CD4-positive, CD25-positive, alpha-beta regulatory T cell (primary cell): ENCODE measurements around the gene STOML2. TPM values are rescaled to one million over a fixed set of nuclear protein-coding genes. Genes with fewer than 3 reads are reported as not detected.

Source experiments
- ATAC-seq, 2 donors: fragments of 150-1000 bp; cut with Tn5 transposase; one replicate each; pipeline ENCODE4 v1.10.0; 2021; ENCODE audit warnings: low read depth in 2 of 2, moderate number of reproducible peaks in 2 of 2, moderate library complexity in 1 of 2
- DNase-seq, 3 donors: peaks; one replicate each; pipeline versions ENCODE4 v3.0.0 to v3.0.0-alpha.2; 2012 to 2022; ENCODE audit warnings: mixed read lengths in 1 of 3
- H3K27ac ChIP-seq: one replicate; pipeline ENCODE4 v1.7.0; 2013; ENCODE audit warnings: mild to moderate bottlenecking, low read length; ENCODE audit not compliant: insufficient read depth, poor library complexity, severe bottlenecking
- H3K27me3 ChIP-seq: one replicate; pipeline ENCODE4 v1.7.0; 2013; ENCODE audit warnings: low read length; ENCODE audit not compliant: control insufficient read depth, insufficient read depth
- H3K36me3 ChIP-seq: one replicate; pipeline ENCODE4 v1.7.0; 2013; ENCODE audit warnings: mild to moderate bottlenecking, low read length, moderate library complexity; ENCODE audit not compliant: control insufficient read depth, insufficient read depth
- H3K4me1 ChIP-seq: 2 replicates; pipeline ENCODE4 v1.7.0; 2013; ENCODE audit warnings: mild to moderate bottlenecking, low read length; ENCODE audit not compliant: insufficient read depth, control insufficient read depth, poor library complexity, severe bottlenecking
- H3K4me3 ChIP-seq: one replicate; pipeline ENCODE4 v1.7.0; 2013; ENCODE audit warnings: low read depth, mild to moderate bottlenecking, low read length, moderate library complexity
- H3K9me3 ChIP-seq, 2 experiments: 1 replicate in 1 of 2; 2 replicates in 1 of 2; pipeline ENCODE4 v1.7.0; 2013; ENCODE audit warnings: low read length in 2 of 2, mild to moderate bottlenecking in 1 of 2, moderate library complexity in 1 of 2; ENCODE audit not compliant: control insufficient read depth in 2 of 2
- H3K27ac Mint-ChIP-seq, 3 donors: one replicate each; pipeline ENCODE4 v1.8.0; 2020 to 2022; ENCODE audit warnings: mild to moderate bottlenecking in 3 of 3, mixed read lengths in 3 of 3, moderate library complexity in 2 of 3
- H3K27me3 Mint-ChIP-seq: one replicate; pipeline ENCODE4 v1.8.0; 2022; ENCODE audit warnings: mild to moderate bottlenecking, mixed read lengths
- H3K36me3 Mint-ChIP-seq: one replicate; pipeline ENCODE4 v1.8.0; 2020; ENCODE audit warnings: mixed read lengths
- H3K4me1 Mint-ChIP-seq, 4 donors: one replicate each; pipeline ENCODE4 v1.8.0; 2020 to 2022; ENCODE audit warnings: mixed read lengths in 4 of 4, mild to moderate bottlenecking in 1 of 4
- H3K4me3 Mint-ChIP-seq, 4 donors: one replicate each; pipeline ENCODE4 v1.8.0; 2020 to 2022; ENCODE audit warnings: mild to moderate bottlenecking in 4 of 4, mixed read lengths in 4 of 4, moderate library complexity in 3 of 4
- H3K9me3 Mint-ChIP-seq, 7 donors: one replicate each; pipeline ENCODE4 v1.8.0; 2020 to 2022; ENCODE audit warnings: mixed read lengths in 7 of 7, mild to moderate bottlenecking in 3 of 7, moderate library complexity in 2 of 7
- polyA plus RNA-seq, 4 donors: library from polyadenylated mRNA; unstranded; fragments of 300-500 nt; fragmentation: Illumina TruSeq; gene quantifications; one replicate each; pipeline ENCODE4 v1.2.3, GENCODE V29; 2021
- total RNA-seq: library from RNA; stranded (reverse); gene quantifications from one replicate; pipeline ENCODE4 v1.2.3, GENCODE V29; 2022

Gene STOML2
- total and polyA plus RNA-seq, 5 donors from 2014 or later = 35.7 to 107 (median 92.0) TPM

GRCh38 chr9:35116898-35117551 lies 14.1 kb upstream of the STOML2 start:
- Mint-ChIP-seq H3K27me3 (peaks cover 14% of the 10 kb centered on the region), H3K36me3 (no peaks in the 10 kb centered on the region), H3K4me3 (peak overlapping the region; percentile 92 to 98 (median 96)), H3K4me1 (peaks cover 5 to 48% (median 36%) of the 10 kb centered on the region in 4 donors), H3K9me3 (no peaks in the 10 kb centered on the region), H3K27ac (peak overlapping the region; percentile 67 to 97 (median 89))
- Histone ChIP-seq H3K4me3 (peak overlapping the region; percentile 85), H3K27me3 (peaks cover 2% of the 10 kb centered on the region), H3K9me3 (no peaks in the 10 kb centered on the region), H3K4me1 (peaks cover 36% of the 10 kb centered on the region), H3K27ac (peak overlapping the region; percentile 92), H3K36me3 (no peaks in the 10 kb centered on the region)
- peak; percentile 83 to 93 (median 89) for DNase-seq
- ATAC-seq = peak; percentile 70 to 72

- Mint-ChIP-seq H3K4me3 (peak overlapping the region; percentile 92 to 98 (median 96)), H3K9me3 (no peaks in the 10 kb centered on the region), H3K27me3 (peaks cover 14% of the 10 kb centered on the region), H3K27ac (peak overlapping the region; percentile 83 to 97 (median 89)), H3K4me1 (peaks cover 5 to 53% (median 41%) of the 10 kb centered on the region in 4 donors), H3K36me3 (no peaks in the 10 kb centered on the region)
- H3K27me3 ChIP-seq = peaks cover 2% of the 10 kb centered on the region
- H3K27ac ChIP-seq = peak overlapping the region; percentile 92
- H3K36me3 ChIP-seq = no peaks in the 10 kb centered on the region
- H3K4me1 ChIP-seq = peaks cover 41% of the 10 kb centered on the region
- no peaks in the 10 kb centered on the region for H3K9me3 ChIP-seq
- H3K4me3 ChIP-seq = peak overlapping the region; percentile 85
- DNase-seq (no peak), ATAC-seq (no peak)
These were observed 13.6 kb upstream of the STOML2 start for GRCh38 chr9:35116539-35116897.

DNA sequence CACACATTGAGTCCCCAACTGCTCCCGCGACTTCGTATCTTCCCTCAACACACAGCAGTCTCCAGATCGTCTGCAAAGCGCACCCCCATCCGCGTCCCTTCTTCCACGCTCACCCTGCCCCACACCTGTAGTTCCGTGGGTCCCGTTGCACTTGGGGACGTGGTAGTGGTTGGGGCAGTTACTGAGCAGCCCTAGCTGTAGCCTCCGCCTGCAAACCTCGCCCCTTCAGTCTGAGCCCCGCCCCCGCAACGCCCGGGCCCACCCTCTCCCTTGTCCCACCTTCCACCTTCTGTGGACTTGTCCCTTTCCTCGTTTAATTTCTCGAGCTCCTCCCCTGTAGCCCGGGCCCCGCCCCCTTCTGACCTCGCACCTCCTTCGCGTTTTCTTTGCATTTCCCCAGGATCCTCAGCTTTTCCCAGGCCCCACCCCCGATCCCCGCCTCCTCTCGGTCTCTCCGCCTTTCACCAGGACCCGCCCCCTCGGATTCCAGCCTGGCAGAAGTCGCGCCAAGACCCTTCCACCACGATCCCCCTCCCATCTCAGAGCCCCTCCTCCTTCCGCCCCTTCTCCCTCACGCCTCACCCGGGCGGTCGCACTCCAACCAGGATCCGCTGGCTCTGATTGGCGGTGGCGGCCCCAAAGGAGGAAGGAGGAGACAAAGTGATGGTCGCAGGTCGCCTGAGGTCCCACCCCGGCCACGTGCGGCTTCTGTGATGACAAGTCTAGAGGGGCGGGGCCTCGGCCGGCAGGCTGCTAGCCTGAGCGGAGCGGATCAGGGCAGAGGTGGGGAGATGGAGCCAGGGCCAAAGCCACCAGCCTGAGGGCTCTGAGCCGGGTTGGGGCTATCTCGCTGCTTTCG lies 13.0 kb upstream of the STOML2 start, which contains the start of gene ATOSB:
ATOSB (minus strand) TSS at position 183 of the 859 bp plus-strand sequence. CDS start 7,588 bp downstream, outside the sequence.
- H3K4me1 ChIP-seq = peaks cover 45% of the 10 kb centered on the region
- peak within 1 kb of the TSS; percentile 92 for H3K27ac ChIP-seq
- Mint-ChIP-seq H3K4me3 (peak within 1 kb of the TSS; percentile 92 to 98 (median 96)), H3K36me3 (no peaks in the 10 kb centered on the region), H3K4me1 (peaks cover 5 to 58% (median 45%) of the 10 kb centered on the region in 4 donors), H3K27ac (peak within 1 kb of the TSS; percentile 89 to 97 (median 93)), H3K27me3 (peaks cover 12% of the 10 kb centered on the region), H3K9me3 (no peaks in the 10 kb centered on the region)
- no peaks in the 10 kb centered on the region for H3K36me3 ChIP-seq
- DNase-seq (peak; percentile 89 to 97 (median 94)), ATAC-seq (peak; percentile 64 to 68)
- H3K27me3 ChIP-seq = no peaks in the 10 kb centered on the region
- no peaks in the 10 kb centered on the region for H3K9me3 ChIP-seq
- H3K4me3 ChIP-seq = peak within 1 kb of the TSS; percentile 85

DNA sequence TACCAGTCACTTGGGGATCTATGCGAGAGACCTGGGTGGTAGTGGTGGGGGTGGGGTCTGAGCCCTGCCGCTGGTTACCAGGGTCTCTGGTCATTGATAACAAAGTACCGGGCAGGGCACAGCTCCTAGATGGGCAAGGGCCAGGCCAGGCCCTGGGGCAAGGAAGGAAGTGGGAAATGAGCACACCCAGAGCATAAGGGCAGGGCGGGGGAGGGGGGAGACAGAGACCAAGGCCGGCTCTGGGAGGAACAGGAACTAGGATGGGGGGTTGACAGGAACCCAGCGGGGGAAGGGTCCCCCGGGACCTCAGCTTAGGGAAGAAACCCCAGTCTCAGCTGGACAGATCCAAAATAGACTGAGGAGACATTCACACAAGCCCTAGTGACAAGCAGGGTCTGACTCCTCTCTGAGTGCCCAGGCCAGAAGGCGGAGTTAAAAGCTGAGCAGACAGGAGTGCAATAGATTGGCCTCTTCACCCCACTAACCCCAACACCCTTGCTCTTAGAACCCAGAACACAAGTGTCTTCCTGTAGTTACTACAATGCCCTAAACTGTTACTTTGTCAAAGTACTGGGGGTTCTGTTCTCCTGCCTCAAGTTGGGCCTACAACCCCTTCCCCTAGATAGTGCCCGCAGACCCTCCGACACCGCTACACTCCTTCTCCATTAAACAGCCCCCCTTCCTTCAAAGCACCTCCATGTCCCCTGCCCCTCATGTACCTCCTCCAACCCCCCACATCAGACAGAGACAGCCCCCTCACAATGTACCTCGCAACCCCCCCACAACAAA lies 12.1 kb upstream of the STOML2 start:
- ATAC-seq (no peak), DNase-seq (peak in 2 of 3 donors; percentile 26 to 71)
- H3K27me3 Mint-ChIP-seq = peaks cover 4% of the 10 kb centered on the region
- Histone ChIP-seq H3K27ac (peak overlapping the region; percentile 92), H3K4me1 (peaks cover 51% of the 10 kb centered on the region), H3K36me3 (no peaks in the 10 kb centered on the region), H3K27me3 (no peaks in the 10 kb centered on the region), H3K9me3 (no peaks in the 10 kb centered on the region), H3K4me3 (peak overlapping the region; percentile 85)
- peak overlapping the region; percentile 89 to 97 (median 93) for H3K27ac Mint-ChIP-seq
- H3K9me3 Mint-ChIP-seq = no peaks in the 10 kb centered on the region
- H3K4me3 Mint-ChIP-seq = peak overlapping the region; percentile 92 to 98 (median 96)
- peaks cover 5 to 67% (median 49%) of the 10 kb centered on the region in 4 donors for H3K4me1 Mint-ChIP-seq
- no peaks in the 10 kb centered on the region for H3K36me3 Mint-ChIP-seq

DNA sequence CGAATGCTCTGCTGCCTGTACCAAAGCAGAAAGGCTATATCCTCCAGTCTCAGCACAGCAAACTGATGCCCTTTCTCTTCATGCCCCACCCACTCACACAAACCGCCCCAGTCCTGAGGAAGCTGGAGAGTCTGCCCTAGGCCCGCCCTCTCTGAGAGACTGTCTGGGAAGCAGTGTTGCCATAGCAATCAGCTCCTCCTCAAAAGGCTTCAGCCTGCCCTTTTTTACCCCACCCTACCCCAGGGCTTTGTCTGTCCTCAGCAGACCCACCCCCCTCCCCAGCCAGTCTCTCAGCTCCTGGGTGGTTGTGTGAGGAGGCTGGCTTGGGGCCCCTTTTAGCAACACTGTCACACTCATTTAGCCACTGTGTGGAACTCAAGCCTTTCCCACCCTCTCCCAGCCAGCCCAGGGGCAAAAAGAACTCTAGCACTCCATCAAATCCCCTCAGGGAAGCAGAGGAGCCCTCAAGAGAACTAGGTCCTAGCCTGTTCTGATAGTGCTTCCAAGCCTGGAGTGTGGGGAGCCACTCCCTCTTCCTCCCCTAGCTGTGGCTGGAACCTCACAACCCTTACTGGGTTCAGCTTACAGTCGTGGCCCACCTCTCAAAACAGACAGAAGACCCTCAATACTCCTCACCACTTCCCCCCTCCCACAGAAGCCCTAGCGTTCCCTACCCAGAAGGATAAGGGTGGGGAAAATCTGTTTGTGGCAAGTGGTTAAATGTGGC lies 11.3 kb upstream of the STOML2 start:
- peak; percentile 38 to 92 (median 68) for DNase-seq
- peaks cover 5 to 73% (median 49%) of the 10 kb centered on the region in 4 donors for H3K4me1 Mint-ChIP-seq
- no peaks in the 10 kb centered on the region for H3K27me3 ChIP-seq
- no peaks in the 10 kb centered on the region for H3K9me3 ChIP-seq
- peaks cover 51% of the 10 kb centered on the region for H3K4me1 ChIP-seq
- no peaks in the 10 kb centered on the region for H3K36me3 Mint-ChIP-seq
- H3K9me3 Mint-ChIP-seq = no peaks in the 10 kb centered on the region
- H3K27ac Mint-ChIP-seq = peak overlapping the region; percentile 89 to 97 (median 93)
- H3K27ac ChIP-seq = peak overlapping the region; percentile 92
- H3K27me3 Mint-ChIP-seq = peaks cover 4% of the 10 kb centered on the region
- peak overlapping the region; percentile 85 for H3K4me3 ChIP-seq
- no peak for ATAC-seq
- no peaks in the 10 kb centered on the region for H3K36me3 ChIP-seq
- peak overlapping the region; percentile 92 to 98 (median 96) for H3K4me3 Mint-ChIP-seq

- H3K36me3 ChIP-seq = no peaks in the 10 kb centered on the region
- H3K4me3 ChIP-seq = peak overlapping the region; percentile 75
- Mint-ChIP-seq H3K27ac (peak overlapping the region; percentile 85 to 95 (median 89)), H3K4me3 (peak overlapping the region; percentile 66 to 87 (median 84)), H3K36me3 (peaks cover 3% of the 10 kb centered on the region), H3K4me1 (peaks cover 5 to 77% (median 49%) of the 10 kb centered on the region in 4 donors), H3K27me3 (peaks cover 4% of the 10 kb centered on the region), H3K9me3 (no peaks in the 10 kb centered on the region)
- ATAC-seq (no peak), DNase-seq (no peak)
- no peaks in the 10 kb centered on the region for H3K9me3 ChIP-seq
- H3K27ac ChIP-seq = peak overlapping the region; percentile 75
- H3K4me1 ChIP-seq = peaks cover 51% of the 10 kb centered on the region
- no peaks in the 10 kb centered on the region for H3K27me3 ChIP-seq
These were observed 9.5 kb upstream of the STOML2 start for GRCh38 chr9:35112257-35113020.
